GM21717 (cell line): Measurements from ENCODE around the gene EIF4E.

Experiments used
- ATAC-seq: cut with Tn5 transposase; IDR thresholded peaks from one replicate; pipeline ENCODE4 v1.9.1; 2021; ENCODE audit warnings: mild to moderate bottlenecking, moderate library complexity; ENCODE audit not compliant: unreplicated experiment

EIF4E gene

GRCh38 chr4:98928505-98929340, at the start of gene EIF4E:
EIF4E (minus strand) TSS chr4:98929133; CDS start chr4:98929112, 21 bp downstream.
- ATAC-seq = peak; percentile 74

GRCh38 chr4:98977557-98977956, 48.6 kb upstream of the EIF4E start:
- no peak for ATAC-seq

- ATAC-seq = no peak
These were observed 47.8 kb upstream of the EIF4E start for GRCh38 chr4:98976716-98977115.

GRCh38 chr4:98969878-98970785, 41.2 kb upstream of the EIF4E start:
- ATAC-seq = no peak

GRCh38 chr4:98967786-98968329, 38.9 kb upstream of the EIF4E start:
- ATAC-seq = no peak

GRCh38 chr4:98966926-98967325, 38.0 kb upstream of the EIF4E start:
- ATAC-seq = no peak

GRCh38 chr4:98963538-98964433, 34.9 kb upstream of the EIF4E start:
- no peak for ATAC-seq

GRCh38 chr4:98961770-98962169, 32.8 kb upstream of the EIF4E start:
- no peak for ATAC-seq

GRCh38 chr4:98959411-98959810, 30.5 kb upstream of the EIF4E start:
- ATAC-seq = no peak

GRCh38 chr4:98958065-98958464, 29.1 kb upstream of the EIF4E start:
- no peak for ATAC-seq

GRCh38 chr4:98955229-98955628, 26.3 kb upstream of the EIF4E start:
- ATAC-seq = no peak

- ATAC-seq = no peak
These were observed 22.8 kb upstream of the EIF4E start for GRCh38 chr4:98951710-98952109.

GRCh38 chr4:98950925-98951324, 22.0 kb upstream of the EIF4E start:
- no peak for ATAC-seq

GRCh38 chr4:98946359-98946758, 17.4 kb upstream of the EIF4E start:
- ATAC-seq = no peak

- peak; percentile 77 for ATAC-seq
These were observed 16.4 kb upstream of the EIF4E start for GRCh38 chr4:98945297-98945850.

GRCh38 chr4:98939892-98940298, 11.0 kb upstream of the EIF4E start:
- peak; percentile 36 for ATAC-seq

- ATAC-seq = peak; percentile 55
These were observed 10.5 kb upstream of the EIF4E start for GRCh38 chr4:98939438-98939837.

GRCh38 chr4:98937986-98938720, 9.2 kb upstream of the EIF4E start:
- ATAC-seq = no peak

- ATAC-seq = no peak
These were observed 6.7 kb upstream of the EIF4E start for GRCh38 chr4:98935633-98936032.
